Central memory CD8-positive, alpha-beta T cell (primary cell): Measurements from ENCODE around the gene SHISAL2A.

Experiments
- ATAC-seq: fragments of 150-1000 bp; cut with Tn5 transposase; replicated peaks from 2 replicates; pipeline ENCODE4 v1.10.0; 2022; ENCODE audit warnings: mild to moderate bottlenecking, moderate FRiP score, moderate number of reproducible peaks; ENCODE audit not compliant: poor library complexity, severe bottlenecking; ENCODE audit errors: extremely low read depth
- DNase-seq, 2 donors: peaks; one replicate each; pipeline ENCODE4 v3.0.0; 2021; ENCODE audit warnings: low spot score in 2 of 2
- H3K27ac Mint-ChIP-seq: one replicate; pipeline ENCODE4 v1.8.0; 2022; ENCODE audit warnings: low read depth, mild to moderate bottlenecking, moderate library complexity, mixed read lengths
- H3K27me3 Mint-ChIP-seq: one replicate; pipeline ENCODE4 v1.8.0; 2022; ENCODE audit warnings: mixed read lengths
- H3K36me3 Mint-ChIP-seq: one replicate; pipeline ENCODE4 v1.8.0; 2022; ENCODE audit warnings: mild to moderate bottlenecking, moderate library complexity, mixed read lengths; ENCODE audit not compliant: insufficient read depth
- H3K4me1 Mint-ChIP-seq: one replicate; pipeline ENCODE4 v1.8.0; 2022; ENCODE audit warnings: mixed read lengths
- H3K4me3 Mint-ChIP-seq: one replicate; pipeline ENCODE4 v1.8.0; 2022; ENCODE audit warnings: mild to moderate bottlenecking, moderate library complexity, mixed read lengths
- H3K9me3 Mint-ChIP-seq: one replicate; pipeline ENCODE4 v1.8.0; 2022; ENCODE audit warnings: mixed read lengths

Gene SHISAL2A

GRCh38 chr1:52653207-52653849, 20.4 kb downstream of the SHISAL2A start:
- Mint-ChIP-seq H3K36me3 (peaks cover 19% of the 10 kb centered on the region), H3K9me3 (no peaks in the 10 kb centered on the region), H3K4me3 (no peak overlapping the region), H3K27me3 (no peaks in the 10 kb centered on the region), H3K27ac (peak overlapping the region; percentile 83), H3K4me1 (peaks cover 17% of the 10 kb centered on the region)
- ATAC-seq (no peak), DNase-seq (no peak)

- peaks cover 14% of the 10 kb centered on the region for H3K4me1 Mint-ChIP-seq
- no peaks in the 10 kb centered on the region for H3K9me3 Mint-ChIP-seq
- H3K27me3 Mint-ChIP-seq: no peaks in the 10 kb centered on the region
- ATAC-seq: no peak
- peak overlapping the region; percentile 83 for H3K27ac Mint-ChIP-seq
- no peak overlapping the region for H3K4me3 Mint-ChIP-seq
- H3K36me3 Mint-ChIP-seq: peaks cover 16% of the 10 kb centered on the region
- no peak for DNase-seq
Observed at GRCh38 chr1:52654063-52654462, 21.1 kb downstream of the SHISAL2A start.

- Mint-ChIP-seq H3K9me3 (no peaks in the 10 kb centered on the region), H3K27me3 (no peaks in the 10 kb centered on the region), H3K4me1 (peaks cover 12% of the 10 kb centered on the region), H3K27ac (no peak overlapping the region), H3K36me3 (peaks cover 11% of the 10 kb centered on the region), H3K4me3 (no peak overlapping the region)
- ATAC-seq: no peak
- DNase-seq: no peak
Observed at GRCh38 chr1:52657702-52658101, 24.7 kb downstream of the SHISAL2A start.

- H3K27me3 Mint-ChIP-seq: no peaks in the 10 kb centered on the region
- H3K4me1 Mint-ChIP-seq: peaks cover 12% of the 10 kb centered on the region
- ATAC-seq (no peak), DNase-seq (no peak)
- peaks cover 11% of the 10 kb centered on the region for H3K36me3 Mint-ChIP-seq
- H3K4me3 Mint-ChIP-seq: no peak overlapping the region
- no peak overlapping the region for H3K27ac Mint-ChIP-seq
- H3K9me3 Mint-ChIP-seq: no peaks in the 10 kb centered on the region
Observed at GRCh38 chr1:52658795-52659194, 25.8 kb downstream of the SHISAL2A start.

GRCh38 chr1:52659356-52659755, 26.4 kb downstream of the SHISAL2A start:
- no peak for ATAC-seq
- Mint-ChIP-seq H3K4me1 (peaks cover 8% of the 10 kb centered on the region), H3K27ac (peak overlapping the region; percentile 71), H3K4me3 (no peak overlapping the region), H3K27me3 (no peaks in the 10 kb centered on the region), H3K36me3 (peaks cover 11% of the 10 kb centered on the region), H3K9me3 (no peaks in the 10 kb centered on the region)
- no peak for DNase-seq

GRCh38 chr1:52659851-52660596, 27.1 kb downstream of the SHISAL2A start:
- Mint-ChIP-seq H3K4me3 (no peak overlapping the region), H3K27me3 (no peaks in the 10 kb centered on the region), H3K4me1 (peaks cover 8% of the 10 kb centered on the region), H3K9me3 (no peaks in the 10 kb centered on the region), H3K27ac (peak overlapping the region; percentile 71), H3K36me3 (peaks cover 11% of the 10 kb centered on the region)
- no peak for ATAC-seq
- DNase-seq: no peak

GRCh38 chr1:52660807-52661206, 27.8 kb downstream of the SHISAL2A start:
- Mint-ChIP-seq H3K27me3 (no peaks in the 10 kb centered on the region), H3K4me1 (peaks cover 11% of the 10 kb centered on the region), H3K9me3 (no peaks in the 10 kb centered on the region), H3K27ac (no peak overlapping the region), H3K4me3 (no peak overlapping the region), H3K36me3 (peaks cover 9% of the 10 kb centered on the region)
- ATAC-seq: no peak
- no peak for DNase-seq

- Mint-ChIP-seq H3K4me1 (peaks cover 12% of the 10 kb centered on the region), H3K9me3 (no peaks in the 10 kb centered on the region), H3K4me3 (no peak overlapping the region), H3K27me3 (no peaks in the 10 kb centered on the region), H3K36me3 (peaks cover 9% of the 10 kb centered on the region), H3K27ac (no peak overlapping the region)
- no peak for DNase-seq
- no peak for ATAC-seq
Observed at GRCh38 chr1:52662645-52663313, 29.8 kb downstream of the SHISAL2A start.

- peaks cover 12% of the 10 kb centered on the region for H3K36me3 Mint-ChIP-seq
- no peak overlapping the region for H3K4me3 Mint-ChIP-seq
- no peaks in the 10 kb centered on the region for H3K27me3 Mint-ChIP-seq
- DNase-seq (no peak), ATAC-seq (no peak)
- H3K9me3 Mint-ChIP-seq: no peaks in the 10 kb centered on the region
- peaks cover 12% of the 10 kb centered on the region for H3K4me1 Mint-ChIP-seq
- no peak overlapping the region for H3K27ac Mint-ChIP-seq
Observed at GRCh38 chr1:52663716-52664115, 30.7 kb downstream of the SHISAL2A start.

- H3K4me3 Mint-ChIP-seq: no peak overlapping the region
- ATAC-seq (no peak), DNase-seq (no peak)
- peaks cover 11% of the 10 kb centered on the region for H3K36me3 Mint-ChIP-seq
- no peaks in the 10 kb centered on the region for H3K27me3 Mint-ChIP-seq
- H3K4me1 Mint-ChIP-seq: peaks cover 12% of the 10 kb centered on the region
- no peak overlapping the region for H3K27ac Mint-ChIP-seq
- H3K9me3 Mint-ChIP-seq: no peaks in the 10 kb centered on the region
Observed at GRCh38 chr1:52665006-52665941, 32.3 kb downstream of the SHISAL2A start.

GRCh38 chr1:52667290-52667689, 34.3 kb downstream of the SHISAL2A start:
- no peaks in the 10 kb centered on the region for H3K9me3 Mint-ChIP-seq
- H3K4me3 Mint-ChIP-seq: no peak overlapping the region
- peaks cover 12% of the 10 kb centered on the region for H3K4me1 Mint-ChIP-seq
- H3K27me3 Mint-ChIP-seq: no peaks in the 10 kb centered on the region
- H3K36me3 Mint-ChIP-seq: peaks cover 9% of the 10 kb centered on the region
- DNase-seq: no peak
- H3K27ac Mint-ChIP-seq: no peak overlapping the region
- ATAC-seq: no peak

GRCh38 chr1:52667984-52668383, 35.0 kb downstream of the SHISAL2A start:
- ATAC-seq (no peak), DNase-seq (no peak)
- Mint-ChIP-seq H3K27ac (no peak overlapping the region), H3K27me3 (no peaks in the 10 kb centered on the region), H3K4me3 (no peak overlapping the region), H3K4me1 (peaks cover 12% of the 10 kb centered on the region), H3K36me3 (peaks cover 12% of the 10 kb centered on the region), H3K9me3 (no peaks in the 10 kb centered on the region)
